ENCODE results near the gene GRIK2. TPM values are rescaled to one million over a fixed set of nuclear protein-coding genes. Genes with fewer than 3 reads are reported as not detected.

Gene GRIK2
- total and polyA plus RNA-seq, 2 of the 4 experiments (the other 2 are of a cell fraction), result 8.2 to 15.2 TPM

DNA sequence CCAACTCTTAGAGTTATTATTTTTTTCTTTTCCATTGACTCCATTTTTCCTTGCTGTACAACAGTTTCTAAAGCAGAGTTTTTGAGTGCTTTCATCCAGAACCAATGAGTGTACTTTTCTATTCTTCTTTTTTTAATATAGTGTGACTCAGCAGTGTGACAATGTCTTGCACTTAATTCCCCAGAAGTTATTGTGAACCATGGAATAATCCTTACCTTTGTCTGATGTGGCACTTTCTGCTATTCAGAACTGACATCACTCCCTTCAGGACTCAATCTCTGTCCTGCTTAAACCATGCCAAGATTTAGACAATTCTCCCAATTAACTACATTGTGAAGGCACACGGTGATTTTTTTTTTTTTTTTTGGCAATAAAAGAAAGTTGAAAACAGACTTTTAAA lies 41.5 kb downstream of the GRIK2 start:
- H3K4me3 ChIP-seq (ENCODE audit: insufficient read depth, low read depth, low read length), result no peak overlapping the region
- H3K27me3 ChIP-seq (ENCODE audit: control insufficient read depth, insufficient read depth, low read length), result no peaks in the 10 kb centered on the region
- no peak overlapping the region for H2BK20ac ChIP-seq (ENCODE audit: low read depth, low read length)
- no peaks in the 10 kb centered on the region; a peak in 2 of 4 replicates for H3K79me1 ChIP-seq (ENCODE audit: low read depth in 1 of 2, low read length in 2 of 2)
- H3K9ac ChIP-seq (ENCODE audit: low read depth, low read length), result no peak overlapping the region
- TF ChIP-seq FOS (IDR thresholded peaks at IDR 0.05; ENCODE audit: low read depth, low read length) (no peak), NFE2L2 (IDR thresholded peaks at IDR 0.05; ENCODE audit: low read depth, low read length) (no peak), BHLHE40 (IDR thresholded peaks at IDR 0.05; ENCODE audit: low read depth, low read length) (no peak), MAZ (IDR thresholded peaks at IDR 0.05; ENCODE audit: borderline replicate concordance, low read depth, low read length) (no peak), RFX5 (IDR thresholded peaks at IDR 0.05; ENCODE audit: low read depth, low read length) (no peak), RAD21 (IDR thresholded peaks at IDR 0.05; ENCODE audit: low read length) (no peak), CHD1 (IDR thresholded peaks at IDR 0.05; ENCODE audit: low read depth, low read length) (no peak), SMC3 (IDR thresholded peaks at IDR 0.05; ENCODE audit: low read depth, low read length) (no peak), POLR2A (IDR thresholded peaks at IDR 0.05; ENCODE audit: low read depth, low read length) (no peak), MAFK (IDR thresholded peaks at IDR 0.05; ENCODE audit: low read depth, low read length) (no peak), RCOR1 (IDR thresholded peaks at IDR 0.05; ENCODE audit: insufficient replicate concordance, low read length) (no peak), MXI1 (IDR thresholded peaks at IDR 0.05; ENCODE audit: borderline replicate concordance, low read depth, low read length) (no peak), CEBPB (IDR thresholded peaks at IDR 0.05; ENCODE audit: low read depth, low read length) (no peak)
- TF ChIP-seq, protein P1, sequence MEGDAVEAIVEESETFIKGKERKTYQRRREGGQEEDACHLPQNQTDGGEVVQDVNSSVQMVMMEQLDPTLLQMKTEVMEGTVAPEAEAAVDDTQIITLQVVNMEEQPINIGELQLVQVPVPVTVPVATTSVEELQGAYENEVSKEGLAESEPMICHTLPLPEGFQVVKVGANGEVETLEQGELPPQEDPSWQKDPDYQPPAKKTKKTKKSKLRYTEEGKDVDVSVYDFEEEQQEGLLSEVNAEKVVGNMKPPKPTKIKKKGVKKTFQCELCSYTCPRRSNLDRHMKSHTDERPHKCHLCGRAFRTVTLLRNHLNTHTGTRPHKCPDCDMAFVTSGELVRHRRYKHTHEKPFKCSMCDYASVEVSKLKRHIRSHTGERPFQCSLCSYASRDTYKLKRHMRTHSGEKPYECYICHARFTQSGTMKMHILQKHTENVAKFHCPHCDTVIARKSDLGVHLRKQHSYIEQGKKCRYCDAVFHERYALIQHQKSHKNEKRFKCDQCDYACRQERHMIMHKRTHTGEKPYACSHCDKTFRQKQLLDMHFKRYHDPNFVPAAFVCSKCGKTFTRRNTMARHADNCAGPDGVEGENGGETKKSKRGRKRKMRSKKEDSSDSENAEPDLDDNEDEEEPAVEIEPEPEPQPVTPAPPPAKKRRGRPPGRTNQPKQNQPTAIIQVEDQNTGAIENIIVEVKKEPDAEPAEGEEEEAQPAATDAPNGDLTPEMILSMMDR (conservative IDR thresholded peaks at IDR 0.05; ENCODE audit: low read depth, low read length), result no peak
- TF ChIP-seq, protein P2, sequence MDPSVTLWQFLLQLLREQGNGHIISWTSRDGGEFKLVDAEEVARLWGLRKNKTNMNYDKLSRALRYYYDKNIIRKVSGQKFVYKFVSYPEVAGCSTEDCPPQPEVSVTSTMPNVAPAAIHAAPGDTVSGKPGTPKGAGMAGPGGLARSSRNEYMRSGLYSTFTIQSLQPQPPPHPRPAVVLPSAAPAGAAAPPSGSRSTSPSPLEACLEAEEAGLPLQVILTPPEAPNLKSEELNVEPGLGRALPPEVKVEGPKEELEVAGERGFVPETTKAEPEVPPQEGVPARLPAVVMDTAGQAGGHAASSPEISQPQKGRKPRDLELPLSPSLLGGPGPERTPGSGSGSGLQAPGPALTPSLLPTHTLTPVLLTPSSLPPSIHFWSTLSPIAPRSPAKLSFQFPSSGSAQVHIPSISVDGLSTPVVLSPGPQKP (IDR thresholded peaks at IDR 0.05; ENCODE audit: borderline replicate concordance, low read depth, low read length), result no peak
- TF ChIP-seq, protein P3, sequence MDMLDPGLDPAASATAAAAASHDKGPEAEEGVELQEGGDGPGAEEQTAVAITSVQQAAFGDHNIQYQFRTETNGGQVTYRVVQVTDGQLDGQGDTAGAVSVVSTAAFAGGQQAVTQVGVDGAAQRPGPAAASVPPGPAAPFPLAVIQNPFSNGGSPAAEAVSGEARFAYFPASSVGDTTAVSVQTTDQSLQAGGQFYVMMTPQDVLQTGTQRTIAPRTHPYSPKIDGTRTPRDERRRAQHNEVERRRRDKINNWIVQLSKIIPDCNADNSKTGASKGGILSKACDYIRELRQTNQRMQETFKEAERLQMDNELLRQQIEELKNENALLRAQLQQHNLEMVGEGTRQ (IDR thresholded peaks at IDR 0.05; ENCODE audit: low read depth, low read length), result no peak
- H2BK5ac ChIP-seq (ENCODE audit: low read depth, low read length, poor library complexity, severe bottlenecking), result no peak overlapping the region
- H4K5ac ChIP-seq (ENCODE audit: low read depth, low read length), result no peak overlapping the region
- no peak overlapping the region for H2AK5ac ChIP-seq (ENCODE audit: low read depth, low read length)
- H3K4me2 ChIP-seq (ENCODE audit: low read depth, low read length), result no peak overlapping the region
- H3K9me3 ChIP-seq (ENCODE audit: control insufficient read depth, insufficient read depth, low read length), result no peaks in the 10 kb centered on the region
- H3K27ac ChIP-seq (ENCODE audit: insufficient read depth, low read length), result no peak overlapping the region
- no peaks in the 10 kb centered on the region for H3K9me1 ChIP-seq (ENCODE audit: insufficient read depth, low read length)
- H4K91ac ChIP-seq (ENCODE audit: insufficient read depth, low read depth, low read length), result no peak overlapping the region
- peaks cover 3% of the 10 kb centered on the region; the same call in 1 of the 2 replicates for H3K36me3 ChIP-seq (ENCODE audit: control insufficient read depth, insufficient read depth, low read length)
- ChIA-PET CTCF (interaction anchor here (1.0 kb wide), 1 partner anchor 14 kb away, joined by 3 read pairs; no protein-coding TSS in a partner anchor), POLR2A (ENCODE audit: unreplicated experiment) (interaction anchor here (0.7 kb wide), 1 partner anchor 22 kb away, joined by 3 read pairs; no protein-coding TSS in a partner anchor)
- no peak overlapping the region for H2AFZ ChIP-seq (replicated peaks; ENCODE audit: low read length, poor library complexity)
- dilution Hi-C loops (cut with HindIII; ENCODE audit: low sequenced_read_pairs, unreplicated experiment) (no loop called here), in situ Hi-C loops (cut with MboI; ENCODE audit: low sequenced_read_pairs) (no loop called here), intact Hi-C loops (cut with micrococcal nuclease) (no loop called here)
- no peaks in the 10 kb centered on the region for H4K20me1 ChIP-seq (ENCODE audit: insufficient read depth, low read length)
- H3K23ac ChIP-seq (ENCODE audit: low read depth, low read length), result no peak overlapping the region
- no peak overlapping the region for H4K8ac ChIP-seq (ENCODE audit: low read depth in 2 of 2, low read length in 2 of 2)
- no peak overlapping the region for H3K18ac ChIP-seq (ENCODE audit: low read depth, low read length)
- no peak for DNase-seq
- H2BK15ac ChIP-seq (ENCODE audit: low read depth, low read length), result no peak overlapping the region
- no peak overlapping the region; the same call in 1 of the 2 replicates for H3K56ac ChIP-seq (ENCODE audit: extremely low read depth, insufficient read depth, low read length)
- no peak overlapping the region for H3K14ac ChIP-seq (replicated peaks; ENCODE audit: low read depth, low read length)
- no TSS peak for BruUV-seq (replicated peaks)
- ATAC-seq (ENCODE audit: low read depth), result no peak
- H3K4me1 ChIP-seq (ENCODE audit: control insufficient read depth, insufficient read depth, low read length), result peaks cover 2% of the 10 kb centered on the region; the same call in 1 of the 2 replicates
- no CpG with 5 or more reads among the region's 1 CpG for WGBS, 2 experiments (ENCODE audit: extremely low coverage in 2 of 2, insufficient read length in 1 of 2)
- no peak overlapping the region for H2AK9ac ChIP-seq (replicated peaks; ENCODE audit: low read depth, low read length, poor library complexity)
- H3K4ac ChIP-seq (ENCODE audit: low read depth, low read length), result no peak overlapping the region
- no peak overlapping the region for H2BK120ac ChIP-seq (ENCODE audit: low read depth, low read length)

Measured in IMR-90 (cell line).